Activated CD4-positive, alpha-beta T cell treated with anti-CD3 and anti-CD28 coated beads, Interleukin-2, amount 10 ng/mL, durations not matched to agents 24 days and 14 days (primary cell): ENCODE results near the gene HECTD1. TPM values are rescaled to one million over a fixed set of nuclear protein-coding genes. Genes with fewer than 3 reads are reported as not detected.
"Not testable (repeated sequence)": the region's sequence is repeated elsewhere in the genome, so short reads cannot be mapped to it uniquely, and the experiment has no call there.

Experiments
- DNase-seq: peaks from one replicate; pipeline ENCODE4 v3.0.0; 2022
- H3K27ac Mint-ChIP-seq: one replicate; pipeline ENCODE4 v1.8.0; 2022; ENCODE audit warnings: mild to moderate bottlenecking, mixed read lengths
- H3K27me3 Mint-ChIP-seq: one replicate; pipeline ENCODE4 v1.8.0; 2022; ENCODE audit warnings: mixed read lengths
- H3K36me3 Mint-ChIP-seq: one replicate; pipeline ENCODE4 v1.8.0; 2022; ENCODE audit warnings: low read depth, mild to moderate bottlenecking, mixed read lengths
- H3K4me1 Mint-ChIP-seq: one replicate; pipeline ENCODE4 v1.8.0; 2021; ENCODE audit warnings: mixed read lengths
- H3K4me3 Mint-ChIP-seq: one replicate; pipeline ENCODE4 v1.8.0; 2022; ENCODE audit warnings: mild to moderate bottlenecking, moderate library complexity, mixed read lengths
- H3K9me3 Mint-ChIP-seq: one replicate; pipeline ENCODE4 v1.8.0; 2021; ENCODE audit warnings: mixed read lengths
- intact Hi-C: fragments of 100-400 bp; cut with micrococcal nuclease; formaldehyde crosslinking; loops from one replicate; pipeline ENCODE4 v1.15.1; 2023
- total RNA-seq: library from RNA; stranded (reverse); gene quantifications from 2 replicates; pipeline ENCODE4 v1.2.3, GENCODE V29; 2022

The HECTD1 gene
- total RNA-seq, result 116 TPM in 2 replicates

DNA sequence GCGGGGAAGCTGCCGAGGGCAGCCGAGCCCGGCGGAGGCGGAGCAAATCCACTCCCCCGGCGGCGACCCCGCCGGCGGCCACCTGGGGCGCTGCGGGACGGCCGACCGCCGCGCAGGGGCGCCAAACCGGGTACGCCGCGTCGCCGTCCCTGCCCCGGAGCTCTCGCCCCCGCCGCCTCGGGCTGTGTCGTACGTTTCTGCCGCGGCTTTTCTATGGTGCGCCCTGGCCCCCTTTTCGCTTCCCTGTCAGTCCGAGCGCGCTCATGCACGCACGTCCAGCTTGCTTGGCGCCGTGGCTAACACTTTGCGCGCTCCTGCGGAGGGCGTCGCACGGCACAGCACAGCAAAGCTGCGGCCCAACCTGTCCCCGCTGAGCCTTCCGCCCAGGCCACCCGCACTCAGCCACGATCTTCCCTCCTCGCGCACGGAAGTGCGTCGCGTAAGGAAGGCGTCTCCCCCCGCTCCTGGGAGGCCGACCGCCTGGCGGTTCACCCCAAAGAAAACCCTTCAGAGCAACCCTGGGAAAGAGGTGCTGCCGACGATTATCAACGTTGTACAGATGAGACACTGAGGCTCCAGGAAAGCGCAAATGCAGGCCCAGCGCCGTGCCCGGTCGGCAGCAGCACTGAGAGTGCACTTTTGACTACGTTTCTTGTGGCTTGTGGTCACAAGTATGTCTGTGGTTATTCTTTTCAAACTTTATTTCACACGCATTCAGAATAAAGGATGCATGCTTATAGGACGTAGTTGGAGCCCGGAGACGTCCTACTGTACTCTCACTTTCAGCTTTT, at the start of gene HECTD1:
TSS of gene HECTD1 (minus strand) at position 39 of the 791 bp plus-strand sequence. CDS start 1,857 bp downstream, outside the sequence.
- no peaks in the 10 kb centered on the region for H3K27me3 Mint-ChIP-seq
- peak within 1 kb of the TSS; percentile 86 for H3K4me3 Mint-ChIP-seq
- peak; percentile 96 for DNase-seq
- intact Hi-C loops, result loop anchor here (1.0 to 5.0 kb wide), 11 partner anchors 64 to 994 kb away; partner anchors contain the start of genes ARHGAP5, DTD2, HEATR5A and NUBPL
- H3K4me1 Mint-ChIP-seq, result peaks cover 32% of the 10 kb centered on the region
- peak within 1 kb of the TSS; percentile 100 for H3K27ac Mint-ChIP-seq
- peaks cover 17% of the 10 kb centered on the region for H3K36me3 Mint-ChIP-seq
- H3K9me3 Mint-ChIP-seq, result no peaks in the 10 kb centered on the region

DNA sequence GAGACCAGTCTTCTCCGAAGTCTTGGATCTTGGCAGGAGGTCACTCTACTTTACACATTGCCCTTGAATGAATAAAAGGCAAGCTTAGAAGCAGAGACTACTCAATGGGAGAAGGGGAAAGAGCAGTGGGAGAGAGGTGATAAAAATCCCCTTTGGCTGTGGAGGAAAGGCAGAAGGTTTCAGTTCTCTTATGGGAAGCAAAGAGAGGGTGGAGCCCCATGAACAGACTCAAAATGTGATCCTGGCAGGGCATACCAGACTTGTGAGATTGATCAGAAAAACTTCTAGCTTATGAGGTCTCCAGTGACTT, 49.6 kb upstream of the HECTD1 start:
- Mint-ChIP-seq H3K27me3 (no peaks in the 10 kb centered on the region), H3K36me3 (no peaks in the 10 kb centered on the region), H3K9me3 (no peaks in the 10 kb centered on the region), H3K27ac (no peak overlapping the region), H3K4me3 (no peak overlapping the region), H3K4me1 (no peaks in the 10 kb centered on the region)
- intact Hi-C loops, result no loop called here
- DNase-seq, result no peak

GRCh38 chr14:31256534-31257243, 49.1 kb upstream of the HECTD1 start:
- DNase-seq, result no peak
- Mint-ChIP-seq H3K27me3 (no peaks in the 10 kb centered on the region), H3K27ac (no peak overlapping the region), H3K9me3 (no peaks in the 10 kb centered on the region), H3K4me3 (no peak overlapping the region), H3K4me1 (no peaks in the 10 kb centered on the region), H3K36me3 (no peaks in the 10 kb centered on the region)
- intact Hi-C loops, result no loop called here

GRCh38 chr14:31255918-31256317, 48.3 kb upstream of the HECTD1 start:
- DNase-seq, intact Hi-C loops, H3K4me3 Mint-ChIP-seq, H3K27me3 Mint-ChIP-seq, H3K9me3 Mint-ChIP-seq, H3K27ac Mint-ChIP-seq, H3K36me3 Mint-ChIP-seq, H3K4me1 Mint-ChIP-seq: not testable (repeated sequence)

DNA sequence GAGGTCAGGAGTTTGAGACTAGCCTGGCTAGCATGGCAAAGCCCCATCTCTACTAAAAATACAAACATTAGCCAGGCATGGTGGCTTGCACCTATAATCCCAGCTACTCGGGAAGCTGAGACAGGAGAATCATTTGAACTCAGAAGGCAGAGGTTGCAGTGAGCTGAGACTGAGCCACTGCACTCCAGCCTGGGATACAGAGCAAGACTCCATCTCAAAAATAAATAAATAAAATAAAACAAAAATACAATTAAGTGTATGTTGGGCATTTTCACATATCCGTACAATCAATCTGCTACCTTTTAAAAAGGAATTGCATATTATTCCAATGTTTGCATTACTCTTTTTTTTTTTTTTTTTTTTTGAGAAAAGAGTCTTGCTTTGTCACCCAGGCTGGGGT, 47.7 kb upstream of the HECTD1 start:
- intact Hi-C loops, result no loop called here
- Mint-ChIP-seq H3K9me3 (no peaks in the 10 kb centered on the region), H3K27me3 (no peaks in the 10 kb centered on the region), H3K4me3 (no peak overlapping the region), H3K4me1 (no peaks in the 10 kb centered on the region), H3K27ac (no peak overlapping the region), H3K36me3 (no peaks in the 10 kb centered on the region)
- DNase-seq, result no peak

DNA sequence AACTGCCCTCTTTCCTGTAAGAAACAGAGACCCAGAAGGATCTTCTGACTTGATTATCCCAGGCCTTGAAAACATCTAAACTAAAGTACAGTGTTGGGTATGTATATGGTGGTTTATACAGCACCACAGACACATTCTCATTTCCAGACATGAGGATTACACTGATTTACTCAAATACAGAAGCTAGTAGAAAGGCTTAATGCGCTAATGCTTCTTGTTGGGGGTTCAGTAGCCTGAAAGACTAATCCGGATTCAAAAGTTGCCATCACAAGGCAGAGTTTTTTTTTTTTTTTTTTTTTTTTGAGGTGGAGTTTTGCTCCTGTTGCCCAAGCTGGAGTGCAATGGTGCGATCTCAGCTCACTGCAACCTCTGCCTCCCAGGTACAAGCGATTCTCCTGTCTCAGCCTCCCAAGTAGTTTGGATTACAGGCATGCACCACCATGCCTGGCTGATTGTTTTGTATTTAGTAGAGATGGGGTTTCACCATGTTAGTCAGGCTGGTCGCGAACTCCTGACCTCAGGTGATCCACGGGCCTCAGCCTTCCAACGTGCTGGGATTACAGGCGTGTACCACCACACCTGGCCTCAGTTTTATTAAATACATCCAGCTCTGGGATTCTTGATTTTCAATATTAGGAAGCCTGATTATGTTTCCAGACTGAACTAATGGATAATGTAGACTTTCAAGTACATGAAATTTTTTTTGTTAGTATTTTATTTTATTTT, 46.3 kb upstream of the HECTD1 start:
- Mint-ChIP-seq H3K27ac (no peak overlapping the region), H3K4me3 (no peak overlapping the region), H3K36me3 (no peaks in the 10 kb centered on the region), H3K9me3 (no peaks in the 10 kb centered on the region), H3K4me1 (no peaks in the 10 kb centered on the region), H3K27me3 (no peaks in the 10 kb centered on the region)
- DNase-seq, result no peak
- intact Hi-C loops, result no loop called here

- H3K27ac Mint-ChIP-seq, result no peak overlapping the region
- no peak overlapping the region for H3K4me3 Mint-ChIP-seq
- intact Hi-C loops, result no loop called here
- DNase-seq, result no peak
- H3K4me1 Mint-ChIP-seq, result no peaks in the 10 kb centered on the region
- no peaks in the 10 kb centered on the region for H3K36me3 Mint-ChIP-seq
- H3K9me3 Mint-ChIP-seq, result no peaks in the 10 kb centered on the region
- no peaks in the 10 kb centered on the region for H3K27me3 Mint-ChIP-seq
Measured at GRCh38 chr14:31252865-31253264, 45.3 kb upstream of the HECTD1 start.

DNA sequence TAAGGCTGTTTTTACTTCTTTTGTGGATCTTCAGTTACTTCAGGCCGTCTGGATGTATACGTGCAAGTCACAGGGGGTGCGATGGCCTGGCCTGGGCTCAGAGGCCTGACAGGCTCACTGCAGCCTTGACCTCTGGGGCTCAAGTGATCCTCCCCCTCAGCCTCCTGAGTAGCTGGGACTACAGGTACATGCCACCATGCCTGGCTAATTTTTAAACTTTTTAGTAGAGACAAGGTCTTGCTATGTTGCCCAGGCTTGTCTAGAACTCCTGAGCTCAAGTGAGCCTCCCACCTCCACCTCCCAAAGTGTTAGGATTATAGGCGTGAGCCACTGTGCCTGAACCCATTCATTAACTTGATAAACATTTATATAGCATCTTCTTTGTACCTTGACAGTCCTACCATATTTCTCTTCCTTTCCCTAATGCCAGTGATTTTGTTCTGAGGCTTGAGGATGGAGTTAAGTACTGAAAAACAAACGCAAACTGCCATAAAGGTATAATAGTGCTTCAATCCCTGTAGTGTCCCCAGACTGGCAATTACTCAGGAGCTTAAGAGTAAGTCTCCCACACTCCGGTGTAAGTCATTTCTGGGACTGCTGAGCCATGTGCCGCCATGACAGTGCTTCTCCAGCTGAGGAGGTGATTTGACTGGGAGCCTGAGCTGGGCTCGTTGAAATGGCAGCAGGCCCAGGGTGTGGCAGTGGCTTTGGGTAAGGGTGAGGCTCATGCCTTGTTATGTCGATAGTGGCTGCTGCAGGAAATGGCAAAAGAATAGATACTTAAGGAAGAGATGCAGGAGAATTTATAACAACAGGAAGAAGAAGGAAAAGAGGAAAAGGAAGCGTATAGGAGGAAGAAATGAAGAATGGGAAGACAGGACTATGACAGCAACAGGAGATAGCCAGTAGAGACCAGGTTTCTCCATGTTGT, 43.7 kb upstream of the HECTD1 start:
- Mint-ChIP-seq H3K36me3 (no peaks in the 10 kb centered on the region), H3K4me3 (no peak overlapping the region)
- intact Hi-C loops, result no loop called here

GRCh38 chr14:31244626-31245025, 37.0 kb upstream of the HECTD1 start:
- Mint-ChIP-seq H3K4me3 (no peak overlapping the region), H3K36me3 (no peaks in the 10 kb centered on the region), H3K27me3 (no peaks in the 10 kb centered on the region), H3K27ac (no peak overlapping the region), H3K9me3 (no peaks in the 10 kb centered on the region), H3K4me1 (peaks cover 15% of the 10 kb centered on the region)
- intact Hi-C loops, result no loop called here
- no peak for DNase-seq

More for the DNA sequence above, 43.7 kb upstream of the HECTD1 start:
- Mint-ChIP-seq H3K27me3 (no peaks in the 10 kb centered on the region), H3K27ac (no peak overlapping the region), H3K9me3 (no peaks in the 10 kb centered on the region), H3K4me1 (no peaks in the 10 kb centered on the region)
- DNase-seq, result no peak

- H3K27ac Mint-ChIP-seq, result no peak overlapping the region
Measured at GRCh38 chr14:31243860-31244259, 36.3 kb upstream of the HECTD1 start.

GRCh38 chr14:31242161-31242940, 34.8 kb upstream of the HECTD1 start:
- H3K27ac Mint-ChIP-seq, DNase-seq, intact Hi-C loops, H3K9me3 Mint-ChIP-seq, H3K27me3 Mint-ChIP-seq, H3K36me3 Mint-ChIP-seq, H3K4me3 Mint-ChIP-seq: not testable (repeated sequence)
- peaks cover 17% of the 10 kb centered on the region for H3K4me1 Mint-ChIP-seq

More at GRCh38 chr14:31243860-31244259, 36.3 kb upstream of the HECTD1 start:
- no peak overlapping the region for H3K4me3 Mint-ChIP-seq
- H3K9me3 Mint-ChIP-seq, result no peaks in the 10 kb centered on the region
- H3K36me3 Mint-ChIP-seq, result no peaks in the 10 kb centered on the region
- intact Hi-C loops, result no loop called here
- H3K27me3 Mint-ChIP-seq, result no peaks in the 10 kb centered on the region
- peaks cover 17% of the 10 kb centered on the region for H3K4me1 Mint-ChIP-seq
- DNase-seq, result no peak

DNA sequence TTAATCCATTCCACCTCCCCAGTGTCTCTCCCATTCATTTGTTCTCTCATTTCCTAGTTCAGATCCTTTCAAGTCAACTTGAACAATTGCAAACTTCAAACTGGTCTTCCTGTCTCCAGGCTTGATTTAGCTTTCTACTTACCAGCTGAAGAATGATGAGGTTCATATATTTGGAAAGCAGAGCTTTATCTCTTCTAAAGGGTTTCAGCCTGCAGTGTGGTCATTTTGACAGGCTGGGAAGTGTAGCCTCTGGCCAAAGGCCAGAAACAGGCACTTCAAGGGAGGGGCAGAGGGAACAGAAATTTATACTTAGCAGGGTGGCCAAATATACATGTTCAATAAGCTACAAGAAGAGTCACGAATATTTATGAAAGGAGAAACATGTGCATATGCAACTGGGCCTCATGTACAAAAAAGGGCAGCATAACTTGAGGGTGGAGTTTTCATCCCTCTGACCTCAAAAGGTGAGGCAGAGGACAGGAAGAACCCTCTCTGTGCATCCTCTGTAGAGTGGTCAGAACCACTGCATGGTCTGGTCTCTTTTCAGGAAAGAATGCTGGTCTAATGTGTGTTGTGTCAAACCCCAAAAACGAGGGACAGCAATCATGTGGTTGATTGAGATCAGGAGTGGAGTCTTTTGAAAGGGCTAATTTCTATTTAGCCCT, 34.0 kb upstream of the HECTD1 start:
- Mint-ChIP-seq H3K36me3 (no peaks in the 10 kb centered on the region), H3K27ac (no peak overlapping the region), H3K4me3 (no peak overlapping the region), H3K9me3 (no peaks in the 10 kb centered on the region), H3K4me1 (peaks cover 17% of the 10 kb centered on the region), H3K27me3 (no peaks in the 10 kb centered on the region)
- intact Hi-C loops, result no loop called here
- DNase-seq, result no peak
